HG02981 (cell line): Measurements from ENCODE around the gene ATP5F1D.

ENCODE experiments used
- ATAC-seq: cut with Tn5 transposase; IDR thresholded peaks from one replicate; pipeline ENCODE4 v1.9.1; 2021; ENCODE audit warnings: mild to moderate bottlenecking, moderate library complexity; ENCODE audit not compliant: unreplicated experiment

Gene ATP5F1D

DNA sequence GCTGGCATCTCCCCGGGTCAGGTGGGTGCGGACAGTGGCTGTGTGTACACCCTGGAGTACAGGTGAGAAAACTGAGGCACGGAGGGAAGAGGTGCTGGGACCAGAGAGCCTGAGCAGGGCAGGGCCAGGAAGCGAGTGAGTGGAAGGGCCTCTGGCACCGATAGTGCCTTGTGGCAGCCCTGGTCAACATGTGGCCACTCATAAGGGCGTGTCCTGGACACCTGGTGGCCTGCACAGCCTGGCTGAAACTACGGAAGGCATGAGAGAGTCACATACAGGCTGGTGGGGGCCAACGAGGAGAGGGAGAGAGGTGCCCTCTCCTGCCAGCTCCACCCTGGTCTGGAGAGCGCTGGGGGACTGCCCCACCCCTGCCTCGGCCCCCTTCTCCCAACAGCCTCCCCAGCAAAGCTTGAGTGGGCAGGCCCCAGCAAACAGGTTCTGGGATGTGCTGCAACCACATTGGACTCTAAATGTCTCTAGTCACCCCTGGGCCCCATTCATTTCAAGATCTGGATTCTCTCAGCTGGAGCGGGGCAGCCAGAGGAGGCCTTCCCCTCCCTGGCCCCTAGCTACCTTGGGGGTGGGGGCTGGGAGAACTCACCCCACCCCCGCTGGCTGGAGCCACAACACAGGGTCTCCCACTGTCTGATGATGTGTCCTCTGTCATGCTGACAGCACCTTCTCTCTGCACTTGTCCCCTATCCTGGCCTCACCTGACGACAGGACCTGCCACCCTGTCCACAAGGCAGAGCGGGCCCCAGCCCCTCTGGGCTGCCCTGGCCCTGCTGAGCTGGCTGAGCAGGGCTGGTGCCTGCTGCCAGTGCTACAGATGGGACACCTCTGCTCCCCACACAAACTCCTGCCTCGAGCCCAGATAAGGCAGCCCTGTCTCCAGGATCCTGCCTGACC, 9.6 kb upstream of the ATP5F1D start:
- ATAC-seq: no peak

DNA sequence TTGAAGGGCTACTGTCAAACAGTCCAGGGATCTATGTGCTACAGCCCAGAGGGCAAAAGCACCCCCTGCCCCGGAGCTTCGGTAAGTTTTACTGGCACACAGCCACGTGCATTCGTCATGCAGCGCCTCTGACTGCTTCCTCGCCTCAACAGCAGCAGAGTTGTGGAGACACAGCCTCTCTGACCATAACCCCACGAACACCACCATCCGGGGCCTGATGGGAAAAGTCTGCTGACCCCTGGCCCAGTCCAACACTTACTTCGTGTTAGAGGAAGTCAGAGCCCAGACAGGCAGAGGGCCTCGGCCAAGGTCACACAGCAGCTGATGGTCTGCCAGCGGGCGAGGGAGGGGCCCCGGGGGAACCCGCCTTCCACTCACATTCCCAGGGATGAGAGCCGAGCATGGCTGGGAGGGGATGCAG, 8.9 kb upstream of the ATP5F1D start:
- no peak for ATAC-seq

DNA sequence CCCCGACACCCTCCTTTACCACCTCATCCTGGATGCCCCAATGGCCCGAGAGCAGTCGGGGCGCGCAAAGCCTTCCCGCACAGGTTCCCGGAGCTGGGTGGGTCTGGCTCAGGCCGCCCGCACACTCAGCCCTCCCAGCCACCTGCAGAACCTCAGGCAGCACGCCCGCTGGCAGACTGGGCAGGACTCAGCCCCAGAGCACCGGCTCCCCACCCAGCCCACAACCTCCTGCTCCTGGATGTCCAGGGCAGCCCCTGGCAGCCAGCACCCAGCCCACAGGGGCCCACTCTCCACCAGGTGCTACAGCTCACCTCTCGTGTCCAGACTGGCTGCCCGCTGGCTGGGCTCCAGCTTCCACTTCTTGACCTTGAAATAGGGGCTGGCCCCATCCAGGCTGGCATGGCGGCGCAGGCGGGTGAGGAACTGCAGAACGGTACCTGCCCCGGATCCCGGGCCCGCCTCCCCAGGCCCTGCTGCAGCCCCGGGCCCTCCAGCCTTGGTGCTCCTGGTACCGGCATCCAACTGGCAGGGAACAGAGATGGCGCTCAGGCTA, 8.4 kb upstream of the ATP5F1D start:
- ATAC-seq: no peak

DNA sequence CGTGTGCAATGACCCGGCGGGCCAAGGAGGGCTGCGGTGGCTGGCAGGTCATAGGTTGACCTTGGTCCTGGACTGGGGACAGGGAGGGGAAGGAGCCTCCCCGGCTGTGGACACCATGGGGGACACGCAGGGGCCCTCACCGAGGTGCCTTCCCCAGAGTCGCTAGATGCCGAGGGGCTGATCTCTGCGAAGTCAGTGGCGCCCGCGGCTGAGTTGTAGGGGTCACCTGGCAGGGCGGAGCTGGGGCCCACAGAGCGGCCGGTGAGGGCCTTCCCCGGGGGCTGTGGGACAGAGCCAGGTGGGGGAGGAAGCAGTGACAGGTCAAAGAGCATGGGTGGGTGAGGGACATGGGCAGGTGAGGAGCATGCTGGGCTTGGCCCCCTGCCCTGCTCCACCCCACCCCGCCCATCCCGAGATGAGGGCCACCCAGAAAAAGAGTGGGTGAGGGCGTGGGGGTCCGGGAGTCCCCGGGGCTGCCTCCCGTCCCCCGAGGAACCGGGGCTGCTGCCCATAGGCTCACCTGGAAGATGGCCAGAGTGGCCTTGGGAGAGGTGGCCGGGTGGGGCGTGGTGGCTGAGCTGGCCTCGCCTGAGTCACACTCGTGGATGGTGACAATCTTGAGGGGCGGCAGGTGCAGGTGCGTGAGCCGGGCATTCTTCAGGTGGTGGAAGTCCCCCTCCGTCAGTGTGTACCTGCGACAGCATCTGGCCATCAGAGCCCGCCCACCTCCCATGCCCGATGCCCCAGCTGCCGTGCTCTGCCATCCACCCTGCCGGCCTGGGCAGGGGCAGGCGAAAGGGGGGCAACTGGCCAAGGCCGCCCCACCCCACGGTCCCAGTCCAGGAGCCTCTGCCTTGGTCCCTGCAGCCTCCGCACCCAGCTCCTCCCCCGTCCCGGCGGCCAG, 7.2 kb upstream of the ATP5F1D start:
- ATAC-seq: no peak

DNA sequence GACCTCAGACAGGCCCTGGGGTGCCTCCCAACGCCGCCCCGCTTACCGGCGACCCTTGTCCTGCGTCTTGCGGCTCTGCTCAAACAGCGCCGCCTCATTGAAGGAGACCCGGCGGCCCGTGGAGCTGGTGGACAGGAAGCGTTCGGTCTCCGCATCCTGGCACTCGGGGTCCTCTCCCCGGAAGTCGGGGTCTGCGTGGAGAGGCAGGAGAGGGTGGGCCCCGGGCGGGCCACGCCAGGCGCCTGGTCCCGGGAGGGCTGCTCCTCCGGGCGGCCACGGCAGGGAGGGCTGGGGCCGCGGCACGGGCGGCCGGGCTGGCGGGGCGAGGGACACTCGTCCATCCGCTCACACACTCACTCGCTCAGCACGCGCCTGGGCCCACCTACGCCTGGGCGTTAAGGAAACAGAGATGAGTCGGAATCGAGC, 6.6 kb upstream of the ATP5F1D start:
- no peak for ATAC-seq

DNA sequence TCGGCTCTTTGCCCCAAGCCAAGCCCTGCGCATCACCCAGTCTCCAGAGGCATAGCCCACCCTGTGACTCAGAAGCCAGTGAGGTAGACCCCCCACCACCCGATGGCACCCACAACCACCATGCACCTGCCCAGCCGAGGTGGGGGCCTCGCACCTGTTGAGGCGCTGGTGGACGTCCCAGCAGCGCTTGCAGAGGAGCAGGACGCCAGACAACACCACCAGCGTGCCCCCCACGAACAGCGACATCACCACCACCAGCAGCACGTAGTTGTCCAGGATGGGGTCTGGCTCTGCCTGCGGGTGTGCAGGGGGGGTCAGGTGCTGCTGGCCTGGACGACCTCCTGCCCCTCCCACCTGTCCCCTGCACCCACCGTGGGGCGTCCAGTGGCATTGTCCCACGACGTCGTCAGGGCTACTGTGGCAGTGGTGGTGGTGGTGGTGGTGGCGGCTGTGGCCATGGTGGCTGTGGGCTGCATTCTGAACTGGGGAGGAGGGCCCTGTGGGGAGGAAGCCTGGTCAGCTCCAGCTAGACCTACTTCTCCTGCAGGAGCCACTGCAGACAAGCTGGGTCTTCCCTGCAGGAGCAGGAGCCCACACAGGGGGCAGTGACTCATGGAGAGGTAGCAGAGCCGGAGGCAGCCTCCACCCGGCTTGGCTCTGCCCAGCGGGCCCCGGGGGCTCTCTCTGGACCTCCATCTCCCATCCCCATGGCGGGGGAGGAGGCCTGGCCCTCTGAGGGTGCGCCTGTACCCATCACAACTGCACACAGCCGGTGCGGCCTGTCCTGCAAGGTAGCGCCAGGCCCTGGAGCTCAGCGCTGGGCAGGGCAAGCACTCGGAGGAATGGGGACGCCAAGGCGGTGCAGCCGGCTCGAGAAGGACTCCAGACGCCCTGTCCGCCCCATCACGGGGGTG, 5.7 kb upstream of the ATP5F1D start:
- no peak for ATAC-seq

DNA sequence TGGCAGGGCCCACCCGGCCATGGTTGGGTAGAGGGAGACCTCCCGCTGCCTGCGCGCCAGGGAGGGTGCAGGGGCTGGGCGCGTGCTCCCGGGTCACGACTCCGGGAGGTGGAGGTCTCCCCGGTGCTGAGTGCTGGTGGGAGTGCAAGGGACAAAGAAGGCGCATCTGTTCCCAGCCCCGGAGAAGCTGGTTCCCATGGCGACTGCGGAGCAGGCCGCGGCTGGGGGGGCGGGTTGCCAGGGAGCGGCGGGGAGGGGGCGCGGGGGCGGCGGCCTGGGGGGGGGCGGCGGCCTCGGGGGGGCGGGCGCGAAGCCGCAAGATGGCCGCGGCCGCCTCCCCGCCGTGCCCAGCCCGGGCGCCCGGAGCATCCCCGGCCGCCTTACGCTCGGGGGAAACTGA, 5.0 kb upstream of the ATP5F1D start:
- no peak for ATAC-seq

DNA sequence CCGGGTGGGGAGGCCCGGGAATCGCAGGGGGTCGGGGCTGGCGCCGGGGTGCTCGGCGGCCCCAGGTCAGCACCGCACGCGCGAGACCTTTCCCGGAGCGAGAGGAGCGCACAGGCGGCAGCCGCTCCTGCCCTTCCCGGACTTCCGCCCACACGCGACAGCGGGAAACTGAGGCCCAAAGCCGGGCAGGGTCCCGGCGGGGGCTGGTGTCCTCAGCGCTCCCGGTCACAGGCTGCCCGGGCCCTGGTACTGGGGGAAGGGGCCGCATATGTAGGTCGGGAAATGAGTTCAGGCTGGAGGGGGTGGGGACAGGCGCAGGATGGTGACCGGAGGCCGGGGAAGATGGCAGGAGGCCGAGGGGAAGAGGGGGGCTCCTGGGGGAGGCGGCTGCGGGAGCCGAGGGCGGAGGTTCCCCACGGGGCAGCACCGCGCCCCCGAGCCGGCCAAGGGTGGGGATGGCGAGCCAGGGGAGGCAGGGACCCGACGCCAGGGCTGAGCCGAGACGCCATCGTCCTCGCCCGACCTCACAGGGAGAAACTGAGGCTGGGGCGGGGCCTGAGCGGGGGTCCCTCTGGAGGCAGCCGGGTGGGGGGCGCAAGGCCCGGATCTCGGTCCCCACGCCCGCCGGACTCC, 4.4 kb upstream of the ATP5F1D start:
- no peak for ATAC-seq

DNA sequence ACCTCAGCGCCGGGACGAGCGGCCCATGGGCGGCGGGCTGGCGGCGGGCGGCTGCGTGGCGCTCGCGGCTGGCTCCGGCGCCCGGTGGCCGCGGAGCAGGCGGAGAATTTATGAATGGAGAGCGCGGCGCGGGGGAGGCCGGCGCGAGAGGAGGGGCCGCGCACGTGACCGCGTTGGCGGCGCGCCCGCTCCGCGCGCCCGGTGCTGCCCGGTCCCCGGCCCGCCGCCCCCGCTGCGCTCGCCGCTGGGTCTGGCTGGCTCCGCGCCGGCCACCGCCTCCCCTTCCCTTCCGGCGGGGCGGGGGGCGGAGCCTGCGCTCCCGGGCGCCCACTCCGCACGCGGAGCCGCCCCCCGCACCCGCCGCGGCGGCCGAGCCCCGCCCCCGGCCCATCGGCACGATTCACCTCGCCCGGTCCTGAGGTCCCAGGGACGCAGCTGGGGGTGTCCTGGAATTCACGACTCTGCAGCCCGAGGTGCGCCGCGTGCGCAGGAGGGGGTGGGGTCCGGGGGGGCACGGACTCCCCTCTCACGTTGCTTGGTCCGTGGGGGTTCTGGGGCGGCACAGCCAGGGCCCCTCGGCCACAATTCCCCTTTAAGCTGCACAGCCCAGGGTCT, 3.7 kb upstream of the ATP5F1D start, which contains the start of gene CBARP:
TSS of gene CBARP (minus strand) at position 252 of the 615 bp plus-strand sequence. CDS start 1,905 bp downstream, outside the sequence.
- ATAC-seq: no peak

DNA sequence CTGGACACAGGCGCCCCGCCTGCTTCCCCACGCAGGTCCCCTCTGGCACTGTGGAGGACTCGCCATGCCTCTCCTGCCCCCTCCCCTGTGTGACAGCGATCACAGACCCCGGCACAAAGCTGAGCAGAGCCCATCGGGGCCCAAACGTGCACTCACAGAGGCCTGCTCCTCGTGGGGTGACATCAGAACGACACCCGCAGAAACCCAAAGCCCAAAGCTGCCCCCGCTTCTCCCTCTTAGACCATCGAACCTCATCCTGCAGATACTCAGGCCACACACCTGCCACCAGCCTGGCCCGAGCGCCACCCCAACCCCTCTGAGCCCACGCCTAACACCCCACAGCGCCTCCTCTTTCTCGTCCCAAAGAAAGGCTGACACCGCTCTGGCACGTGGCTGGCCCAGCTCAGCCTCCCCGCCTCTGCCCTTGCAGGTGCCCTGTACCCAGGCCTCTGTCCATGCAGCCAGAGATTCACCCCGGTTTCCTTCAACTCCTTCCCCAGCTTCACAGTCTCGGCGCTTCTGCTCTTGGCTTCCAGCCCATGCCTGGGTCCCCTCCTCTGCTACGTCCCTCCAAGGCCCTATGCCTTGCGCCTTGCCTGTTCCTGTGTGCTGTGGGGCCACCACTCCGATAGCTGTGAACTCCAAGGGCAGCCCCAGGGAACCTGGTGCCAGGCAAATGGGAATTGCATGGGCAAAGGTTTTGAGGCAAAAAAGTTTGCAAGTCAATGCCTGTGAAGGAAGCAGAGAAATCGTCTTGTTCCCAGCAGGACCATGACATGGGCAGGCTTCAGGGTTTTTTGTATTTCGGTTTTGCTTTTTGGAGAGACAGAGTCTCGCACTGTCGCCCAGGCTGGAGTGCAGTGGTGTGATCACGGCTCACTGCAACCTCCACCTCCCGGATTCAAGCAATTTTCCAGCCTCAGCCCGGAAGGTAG, 2.9 kb upstream of the ATP5F1D start:
- ATAC-seq: no peak

DNA sequence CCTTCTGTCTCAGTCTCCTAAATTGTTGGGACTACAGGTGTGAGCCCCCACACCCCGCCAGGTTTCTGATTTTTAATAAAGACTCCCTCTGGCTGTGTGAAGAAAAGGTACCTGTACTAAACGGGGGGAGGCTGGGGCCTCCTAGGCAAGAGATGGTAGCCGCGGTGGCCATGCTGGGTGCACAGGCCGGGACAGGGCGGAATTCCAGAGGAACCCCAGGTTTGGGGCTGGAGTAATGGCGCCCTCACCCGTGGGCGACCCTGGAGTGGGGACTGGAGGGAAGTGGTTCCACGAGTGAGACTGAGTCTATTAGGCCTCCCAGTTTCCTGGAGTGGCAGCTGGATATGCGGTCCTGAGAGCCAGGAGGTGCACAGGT, 2.1 kb upstream of the ATP5F1D start:
- no peak for ATAC-seq

DNA sequence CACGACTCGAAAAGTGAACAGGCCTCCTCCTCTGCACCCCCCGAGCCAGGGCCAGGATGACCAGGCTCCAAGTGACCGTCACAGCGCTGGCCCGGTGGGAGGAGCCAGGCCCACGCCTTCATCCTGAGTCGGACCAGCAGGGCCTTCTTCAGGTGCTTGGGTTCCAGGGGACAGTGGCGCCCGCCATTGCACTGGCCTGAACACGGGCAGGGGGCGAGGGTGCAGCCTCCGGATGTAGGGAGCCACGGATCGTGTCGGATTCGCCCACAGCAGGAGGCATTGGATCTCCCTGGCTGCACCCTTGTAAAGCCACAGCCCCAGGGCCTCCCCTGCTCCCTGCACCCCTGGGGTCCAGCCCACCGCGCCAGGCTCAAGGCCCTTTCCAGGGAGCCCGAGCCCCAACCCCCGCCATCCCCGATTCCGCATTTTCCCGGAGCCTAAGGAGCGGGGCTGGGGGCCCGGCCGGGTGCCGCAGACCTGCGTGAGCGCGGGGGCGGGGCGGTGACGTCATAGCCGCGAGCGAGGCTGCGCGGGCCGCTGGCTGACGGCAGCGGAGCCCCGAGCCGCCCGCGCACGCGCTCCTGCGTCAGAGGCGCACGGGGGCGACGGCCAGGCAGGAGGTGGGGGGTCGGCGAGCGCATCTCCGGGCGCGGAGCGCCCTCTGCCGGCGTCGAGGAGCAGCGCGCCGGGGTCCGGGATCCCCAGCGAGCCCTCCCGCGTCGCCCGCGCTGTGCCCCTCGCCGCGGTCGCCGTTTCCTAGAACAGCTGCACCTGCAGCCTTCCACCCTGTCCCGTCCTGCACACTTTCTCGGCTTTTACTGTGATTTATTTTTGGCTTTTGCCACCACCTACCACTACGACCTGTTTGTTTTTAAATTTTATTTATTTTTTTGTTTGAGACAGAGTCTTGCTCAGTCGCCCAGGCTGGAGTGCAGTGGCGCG, 1.5 kb upstream of the ATP5F1D start:
- ATAC-seq: peak; percentile 33

DNA sequence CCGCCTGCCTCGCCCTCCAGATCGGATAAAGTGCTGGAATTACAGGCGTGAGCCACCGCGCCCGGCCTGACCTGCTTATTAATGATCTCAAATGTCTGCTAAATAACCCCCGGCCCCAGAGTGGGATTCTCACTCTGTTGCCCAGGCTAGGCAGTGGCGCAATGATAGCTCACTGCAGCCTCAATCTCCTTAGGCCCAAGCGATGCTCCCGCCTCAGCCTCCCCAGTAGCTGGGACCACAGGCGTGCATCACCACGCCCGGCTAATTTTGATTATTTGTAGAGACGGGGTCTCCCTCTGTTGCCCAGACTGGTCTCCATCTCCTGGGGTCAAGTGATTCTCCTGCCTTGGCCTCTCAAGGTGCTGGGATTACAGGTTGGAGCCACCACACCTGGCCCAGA, 626 bp upstream of the ATP5F1D start:
- no peak for ATAC-seq

DNA sequence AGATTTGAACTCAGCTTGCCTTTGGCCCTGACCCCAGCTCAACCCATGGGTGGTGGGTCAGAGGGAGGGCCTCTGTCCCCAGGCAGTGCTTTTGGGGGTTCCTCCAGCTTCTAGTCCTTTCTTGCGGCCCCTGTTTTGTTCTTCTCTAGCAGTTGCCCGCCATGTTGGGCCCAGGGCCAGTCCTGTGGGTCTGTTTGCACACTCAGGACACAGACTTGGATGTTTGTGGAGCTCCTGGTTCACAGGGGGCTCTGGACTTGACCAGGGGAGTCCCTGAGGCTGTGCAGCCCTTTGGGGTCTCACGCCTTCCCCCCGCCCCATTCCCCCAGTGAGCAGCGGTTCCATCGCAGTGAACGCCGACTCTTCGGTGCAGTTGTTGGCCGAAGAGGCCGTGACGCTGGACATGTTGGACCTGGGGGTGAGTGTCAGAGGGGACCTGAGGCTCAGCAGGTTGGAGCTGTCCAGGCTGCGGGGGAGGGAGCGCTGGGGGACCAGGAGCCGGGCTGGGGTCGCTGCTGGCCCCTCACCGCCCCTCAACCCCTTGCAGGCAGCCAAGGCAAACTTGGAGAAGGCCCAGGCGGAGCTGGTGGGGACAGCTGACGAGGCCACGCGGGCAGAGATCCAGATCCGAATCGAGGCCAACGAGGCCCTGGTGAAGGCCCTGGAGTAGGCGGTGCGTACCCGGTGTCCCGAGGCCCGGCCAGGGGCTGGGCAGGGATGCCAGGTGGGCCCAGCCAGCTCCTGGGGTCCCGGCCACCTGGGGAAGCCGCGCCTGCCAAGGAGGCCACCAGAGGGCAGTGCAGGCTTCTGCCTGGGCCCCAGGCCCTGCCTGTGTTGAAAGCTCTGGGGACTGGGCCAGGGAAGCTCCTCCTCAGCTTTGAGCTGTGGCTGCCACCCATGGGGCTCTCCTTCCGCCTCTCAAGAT, 2.5 kb downstream of the ATP5F1D start:
- ATAC-seq: no peak

DNA sequence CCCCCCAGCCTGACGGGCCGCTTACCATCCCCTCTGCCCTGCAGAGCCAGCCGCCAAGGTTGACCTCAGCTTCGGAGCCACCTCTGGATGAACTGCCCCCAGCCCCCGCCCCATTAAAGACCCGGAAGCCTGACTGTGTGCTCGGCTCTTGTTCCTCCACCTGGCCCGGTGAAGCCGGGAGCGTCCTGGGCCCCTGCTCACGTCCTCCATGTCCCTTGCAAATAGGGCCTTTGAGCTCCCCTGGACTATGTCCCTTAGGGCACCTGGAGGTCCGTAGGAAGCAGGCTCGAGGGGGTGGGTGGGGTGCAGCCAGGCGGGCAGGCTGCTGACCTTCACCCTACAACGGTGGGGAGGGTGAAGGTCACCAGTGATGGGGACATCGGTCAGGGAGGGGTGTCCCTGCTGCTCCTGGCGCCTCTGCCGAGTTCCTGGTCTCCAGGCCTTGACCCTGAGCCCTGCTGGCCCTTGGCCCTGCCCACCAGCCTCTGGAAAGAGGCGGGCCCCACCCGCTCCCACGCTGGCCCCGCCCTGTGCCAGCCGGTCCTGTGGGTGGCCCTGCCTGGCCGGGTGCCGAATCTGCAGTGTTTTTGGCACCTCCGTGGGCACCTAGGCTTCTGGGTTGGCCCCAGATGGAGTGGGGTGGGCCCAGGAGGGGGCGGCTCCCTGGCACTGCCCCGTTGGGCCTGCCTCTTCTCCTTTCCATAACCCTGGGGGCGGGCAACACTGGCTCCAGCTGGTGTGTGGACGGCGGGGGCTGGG, 3.3 kb downstream of the ATP5F1D start:
- ATAC-seq: no peak
